ENCODE data around the gene CRABP2.

DNA sequence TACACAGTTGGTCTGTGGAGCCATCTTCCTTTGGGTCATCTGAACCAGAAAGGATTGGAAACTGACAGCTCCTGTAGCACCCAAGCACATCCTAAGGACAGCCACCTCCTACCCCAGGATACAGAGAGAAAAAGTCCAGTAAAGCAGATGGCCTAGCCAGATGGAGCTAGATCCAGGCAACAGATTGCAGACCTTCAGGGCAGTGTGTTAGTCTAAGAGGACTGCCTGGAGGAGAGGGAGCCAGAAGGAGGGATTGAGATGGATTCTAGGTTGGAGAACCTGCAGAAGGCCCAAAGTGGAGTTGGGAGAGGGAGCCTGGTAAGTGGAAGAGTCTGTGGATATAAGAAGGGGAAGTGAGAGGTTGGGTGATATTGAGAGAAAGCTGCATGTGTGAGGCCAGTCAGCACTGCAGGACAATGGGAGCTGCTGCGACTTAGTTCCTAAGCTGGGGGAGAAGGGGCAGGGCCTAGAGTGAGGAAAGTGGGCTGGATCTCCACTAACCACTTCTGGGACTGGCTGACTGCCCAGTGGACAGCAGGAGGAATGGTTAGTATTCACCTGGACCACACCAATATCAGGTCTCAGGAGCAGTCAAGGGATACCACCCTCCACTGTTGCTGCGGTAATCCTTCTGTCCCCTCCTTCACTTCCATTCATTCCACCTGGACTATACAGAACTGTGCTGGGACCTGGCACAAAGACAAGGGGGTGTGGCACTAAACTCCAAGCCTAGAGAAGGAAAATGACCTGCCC lies 50.1 kb downstream of the CRABP2 start:
- no peak for TF ChIP-seq CTCF (IDR thresholded peaks at IDR 0.05; ENCODE audit: insufficient read depth, low read depth, low read length)
- TF ChIP-seq EZH2 (IDR thresholded peaks at IDR 0.05; ENCODE audit: insufficient read depth, low read length) = no peak

Data from astrocyte (in vitro differentiated cells and primary cell).